ENCODE measurements around the gene DUS3L. TPM values are rescaled to one million over a fixed set of nuclear protein-coding genes. Genes with fewer than 3 reads are reported as not detected.

Gene DUS3L
- total RNA-seq, 1 experiment from 2014 or later, result 39.6 TPM

- POLR2A ChIA-PET, result no interaction called here
- CTCF ChIA-PET, result no interaction called here
- H3K36me3 ChIP-seq (ENCODE audit: control insufficient read depth, insufficient read depth, low read length), result no peaks in the 10 kb centered on the region
- H3K4me1 ChIP-seq (ENCODE audit: control insufficient read depth, insufficient read depth, low read length), result no peaks in the 10 kb centered on the region
- H3K27me3 ChIP-seq (ENCODE audit: control insufficient read depth, insufficient read depth, low read length), result no peaks in the 10 kb centered on the region
- H3K9me3 ChIP-seq (ENCODE audit: control insufficient read depth, insufficient read depth, low read depth, low read length), result no peaks in the 10 kb centered on the region
- no TSS peak for BruUV-seq (replicated peaks)
- DNase-seq (ENCODE audit: low read depth, low spot score) (no peak), ATAC-seq (no peak)
- TF ChIP-seq POLR2AphosphoS5 (IDR thresholded peaks at IDR 0.05; ENCODE audit: low read depth, low read length) (no peak), TCF7L2 (IDR thresholded peaks at IDR 0.05; ENCODE audit: low read depth, low read length) (no peak), SIN3A (IDR thresholded peaks at IDR 0.05; ENCODE audit: borderline replicate concordance, insufficient read depth, low read depth, low read length) (no peak)
- TF ChIP-seq, protein P1, sequence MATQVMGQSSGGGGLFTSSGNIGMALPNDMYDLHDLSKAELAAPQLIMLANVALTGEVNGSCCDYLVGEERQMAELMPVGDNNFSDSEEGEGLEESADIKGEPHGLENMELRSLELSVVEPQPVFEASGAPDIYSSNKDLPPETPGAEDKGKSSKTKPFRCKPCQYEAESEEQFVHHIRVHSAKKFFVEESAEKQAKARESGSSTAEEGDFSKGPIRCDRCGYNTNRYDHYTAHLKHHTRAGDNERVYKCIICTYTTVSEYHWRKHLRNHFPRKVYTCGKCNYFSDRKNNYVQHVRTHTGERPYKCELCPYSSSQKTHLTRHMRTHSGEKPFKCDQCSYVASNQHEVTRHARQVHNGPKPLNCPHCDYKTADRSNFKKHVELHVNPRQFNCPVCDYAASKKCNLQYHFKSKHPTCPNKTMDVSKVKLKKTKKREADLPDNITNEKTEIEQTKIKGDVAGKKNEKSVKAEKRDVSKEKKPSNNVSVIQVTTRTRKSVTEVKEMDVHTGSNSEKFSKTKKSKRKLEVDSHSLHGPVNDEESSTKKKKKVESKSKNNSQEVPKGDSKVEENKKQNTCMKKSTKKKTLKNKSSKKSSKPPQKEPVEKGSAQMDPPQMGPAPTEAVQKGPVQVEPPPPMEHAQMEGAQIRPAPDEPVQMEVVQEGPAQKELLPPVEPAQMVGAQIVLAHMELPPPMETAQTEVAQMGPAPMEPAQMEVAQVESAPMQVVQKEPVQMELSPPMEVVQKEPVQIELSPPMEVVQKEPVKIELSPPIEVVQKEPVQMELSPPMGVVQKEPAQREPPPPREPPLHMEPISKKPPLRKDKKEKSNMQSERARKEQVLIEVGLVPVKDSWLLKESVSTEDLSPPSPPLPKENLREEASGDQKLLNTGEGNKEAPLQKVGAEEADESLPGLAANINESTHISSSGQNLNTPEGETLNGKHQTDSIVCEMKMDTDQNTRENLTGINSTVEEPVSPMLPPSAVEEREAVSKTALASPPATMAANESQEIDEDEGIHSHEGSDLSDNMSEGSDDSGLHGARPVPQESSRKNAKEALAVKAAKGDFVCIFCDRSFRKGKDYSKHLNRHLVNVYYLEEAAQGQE (IDR thresholded peaks at IDR 0.05; ENCODE audit: insufficient read depth in 1 of 2, low read depth in 2 of 2, low read length in 1 of 2), result no peak
- TF ChIP-seq, protein P2, sequence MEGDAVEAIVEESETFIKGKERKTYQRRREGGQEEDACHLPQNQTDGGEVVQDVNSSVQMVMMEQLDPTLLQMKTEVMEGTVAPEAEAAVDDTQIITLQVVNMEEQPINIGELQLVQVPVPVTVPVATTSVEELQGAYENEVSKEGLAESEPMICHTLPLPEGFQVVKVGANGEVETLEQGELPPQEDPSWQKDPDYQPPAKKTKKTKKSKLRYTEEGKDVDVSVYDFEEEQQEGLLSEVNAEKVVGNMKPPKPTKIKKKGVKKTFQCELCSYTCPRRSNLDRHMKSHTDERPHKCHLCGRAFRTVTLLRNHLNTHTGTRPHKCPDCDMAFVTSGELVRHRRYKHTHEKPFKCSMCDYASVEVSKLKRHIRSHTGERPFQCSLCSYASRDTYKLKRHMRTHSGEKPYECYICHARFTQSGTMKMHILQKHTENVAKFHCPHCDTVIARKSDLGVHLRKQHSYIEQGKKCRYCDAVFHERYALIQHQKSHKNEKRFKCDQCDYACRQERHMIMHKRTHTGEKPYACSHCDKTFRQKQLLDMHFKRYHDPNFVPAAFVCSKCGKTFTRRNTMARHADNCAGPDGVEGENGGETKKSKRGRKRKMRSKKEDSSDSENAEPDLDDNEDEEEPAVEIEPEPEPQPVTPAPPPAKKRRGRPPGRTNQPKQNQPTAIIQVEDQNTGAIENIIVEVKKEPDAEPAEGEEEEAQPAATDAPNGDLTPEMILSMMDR (IDR thresholded peaks at IDR 0.05), result no peak
- in situ Hi-C loops (cut with HindIII; ENCODE audit: low pct_unique_long_range_greater_than_20kb, low sequenced_read_pairs) (no loop called here), intact Hi-C loops (cut with micrococcal nuclease; ENCODE audit: unreplicated experiment) (no loop called here)
- no peak overlapping the region for H3K4me3 ChIP-seq (ENCODE audit: low read depth in 2 of 2, low read length in 2 of 2)
- H3K27ac ChIP-seq (ENCODE audit: low read length), result no peak overlapping the region
Measured at GRCh38 chr19:5767949-5768348, 23.0 kb downstream of the DUS3L start.

DNA sequence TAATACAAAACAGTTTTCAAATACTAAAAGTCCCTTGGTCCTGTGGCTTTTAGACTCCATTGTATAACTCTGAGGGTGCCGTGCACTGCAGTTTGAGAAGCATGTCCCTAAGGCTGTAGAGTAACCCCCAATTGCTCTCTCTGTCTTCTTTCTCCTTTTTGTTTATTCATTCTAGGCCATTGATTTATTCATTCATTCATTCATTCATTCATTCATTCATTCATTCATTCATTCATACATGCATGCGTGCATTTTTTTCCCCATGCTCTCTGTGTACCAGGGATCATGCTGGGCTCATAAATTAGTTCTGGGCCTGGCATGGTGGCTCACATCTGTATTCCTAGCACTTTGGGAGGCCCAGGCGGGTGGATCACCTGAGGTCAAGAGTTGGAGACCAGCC is 25.7 kb downstream of the DUS3L start:
- H3K4me3 ChIP-seq (ENCODE audit: low read depth in 2 of 2, low read length in 2 of 2), result no peak overlapping the region
- TF ChIP-seq SIN3A (IDR thresholded peaks at IDR 0.05; ENCODE audit: borderline replicate concordance, insufficient read depth, low read depth, low read length) (no peak), TCF7L2 (IDR thresholded peaks at IDR 0.05; ENCODE audit: low read depth, low read length) (no peak), POLR2AphosphoS5 (IDR thresholded peaks at IDR 0.05; ENCODE audit: low read depth, low read length) (no peak)
- TF ChIP-seq, protein P1 (IDR thresholded peaks at IDR 0.05; ENCODE audit: insufficient read depth in 1 of 2, low read depth in 2 of 2, low read length in 1 of 2), result no peak
- TF ChIP-seq, protein P2 (IDR thresholded peaks at IDR 0.05), result no peak
- intact Hi-C loops (cut with micrococcal nuclease; ENCODE audit: unreplicated experiment) (no loop called here), in situ Hi-C loops (cut with HindIII; ENCODE audit: low pct_unique_long_range_greater_than_20kb, low sequenced_read_pairs) (no loop called here)
- BruUV-seq (replicated peaks), result no TSS peak
- DNase-seq (ENCODE audit: low read depth, low spot score), result no peak
- POLR2A ChIA-PET, result no interaction called here
- H3K27ac ChIP-seq (ENCODE audit: low read length), result no peak overlapping the region
- H3K4me1 ChIP-seq (ENCODE audit: control insufficient read depth, insufficient read depth, low read length), result no peaks in the 10 kb centered on the region
- CTCF ChIA-PET, result no interaction called here
- ATAC-seq, result no peak
- no peaks in the 10 kb centered on the region for H3K27me3 ChIP-seq (ENCODE audit: control insufficient read depth, insufficient read depth, low read length)
- H3K9me3 ChIP-seq (ENCODE audit: control insufficient read depth, insufficient read depth, low read depth, low read length), result no peaks in the 10 kb centered on the region
- no peaks in the 10 kb centered on the region for H3K36me3 ChIP-seq (ENCODE audit: control insufficient read depth, insufficient read depth, low read length)

Data from Panc1 (cell line).